GM15510 (cell line): ENCODE measurements around the gene ARHGEF39.

ENCODE experiments used
- POLR2A ChIP-seq: IDR thresholded peaks from 3 replicates; pipeline ENCODE4 v1.6.1; 2011; ENCODE audit warnings: borderline replicate concordance; ENCODE audit not compliant: insufficient read length; ENCODE audit errors: extremely low read depth

Gene ARHGEF39

GRCh38 chr9:35685506-35685905, 20.5 kb upstream of the ARHGEF39 start:
- TF ChIP-seq POLR2A = no peak

- no peak for TF ChIP-seq POLR2A
Observed at GRCh38 chr9:35684921-35685320, 19.9 kb upstream of the ARHGEF39 start.

- TF ChIP-seq POLR2A = no peak
Observed at GRCh38 chr9:35683323-35683722, 18.3 kb upstream of the ARHGEF39 start.

DNA sequence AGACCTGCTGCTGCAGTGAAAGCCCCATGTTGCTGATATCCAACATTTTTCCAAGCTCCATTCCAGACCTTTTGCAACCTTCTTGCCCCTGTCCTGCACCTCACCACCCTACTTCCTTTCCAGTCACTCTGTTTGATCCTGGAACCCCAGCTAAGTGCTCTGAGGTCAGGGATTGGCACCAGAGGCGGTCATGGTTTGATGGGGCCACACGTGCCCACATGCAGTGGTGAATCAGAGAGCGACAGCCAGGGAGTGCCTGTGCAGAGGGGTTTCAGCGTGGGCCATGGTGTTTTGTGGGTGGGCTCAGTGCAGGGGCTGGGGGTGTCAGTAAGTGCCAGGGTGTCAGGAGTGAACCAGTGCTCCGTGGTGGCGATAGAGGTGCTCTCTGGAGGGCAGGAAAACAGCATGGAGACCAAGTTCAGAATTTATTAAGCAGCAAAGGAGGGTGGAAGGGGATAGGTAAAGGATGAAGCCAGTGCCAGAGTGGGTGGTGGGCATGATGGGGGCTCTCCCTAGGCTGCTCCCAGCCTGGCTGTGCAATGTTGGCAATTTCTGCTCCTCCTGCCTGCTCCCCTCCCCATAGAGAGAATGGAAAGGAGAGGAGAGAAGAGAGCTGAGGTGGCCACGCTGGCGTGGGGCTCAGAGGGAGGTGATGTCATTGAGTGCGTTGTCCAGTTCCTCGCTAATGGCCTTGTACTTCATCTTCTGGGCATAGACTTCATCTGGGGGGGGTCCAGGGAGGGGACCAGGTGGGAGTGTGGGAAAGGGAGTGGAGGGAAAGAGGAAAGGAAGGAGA, 17.7 kb upstream of the ARHGEF39 start:
- TF ChIP-seq POLR2A = no peak

GRCh38 chr9:35682051-35682450, 17.1 kb upstream of the ARHGEF39 start:
- no peak for TF ChIP-seq POLR2A

- no peak for TF ChIP-seq POLR2A
Observed at GRCh38 chr9:35681341-35682002, 16.5 kb upstream of the ARHGEF39 start.

GRCh38 chr9:35680331-35681105, 15.5 kb upstream of the ARHGEF39 start:
- no peak for TF ChIP-seq POLR2A

- TF ChIP-seq POLR2A = no peak
Observed at GRCh38 chr9:35679766-35680330, 14.9 kb upstream of the ARHGEF39 start.

DNA sequence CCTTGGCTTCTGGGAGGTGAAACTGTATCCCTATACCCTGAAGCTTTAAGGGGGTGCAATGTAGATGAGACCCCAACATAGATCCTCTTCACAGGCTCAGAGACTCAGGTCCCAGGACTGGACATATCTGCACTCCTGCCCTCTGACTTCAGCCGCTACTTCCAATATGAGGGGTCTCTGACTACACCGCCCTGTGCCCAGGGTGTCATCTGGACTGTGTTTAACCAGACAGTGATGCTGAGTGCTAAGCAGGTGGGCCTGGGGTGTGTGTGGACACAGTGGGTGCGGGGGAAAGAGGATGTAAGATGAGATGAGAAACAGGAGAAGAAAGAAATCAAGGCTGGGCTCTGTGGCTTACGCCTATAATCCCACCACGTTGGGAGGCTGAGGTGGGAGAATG, 14.1 kb upstream of the ARHGEF39 start:
- no peak for TF ChIP-seq POLR2A

DNA sequence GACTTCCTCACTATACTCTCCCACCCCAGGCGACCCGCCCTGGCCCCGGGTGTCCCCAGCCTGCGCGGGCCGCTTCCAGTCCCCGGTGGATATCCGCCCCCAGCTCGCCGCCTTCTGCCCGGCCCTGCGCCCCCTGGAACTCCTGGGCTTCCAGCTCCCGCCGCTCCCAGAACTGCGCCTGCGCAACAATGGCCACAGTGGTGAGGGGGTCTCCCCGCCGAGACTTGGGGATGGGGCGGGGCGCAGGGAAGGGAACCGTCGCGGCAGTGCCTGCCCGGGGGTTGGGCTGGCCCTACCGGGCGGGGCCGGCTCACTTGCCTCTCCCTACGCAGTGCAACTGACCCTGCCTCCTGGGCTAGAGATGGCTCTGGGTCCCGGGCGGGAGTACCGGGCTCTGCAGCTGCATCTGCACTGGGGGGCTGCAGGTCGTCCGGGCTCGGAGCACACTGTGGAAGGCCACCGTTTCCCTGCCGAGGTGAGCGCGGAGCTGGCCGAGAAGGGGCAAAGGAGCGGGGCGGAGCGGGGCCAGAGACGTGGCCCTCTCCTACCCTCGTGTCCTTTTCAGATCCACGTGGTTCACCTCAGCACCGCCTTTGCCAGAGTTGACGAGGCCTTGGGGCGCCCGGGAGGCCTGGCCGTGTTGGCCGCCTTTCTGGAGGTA, 10.9 kb upstream of the ARHGEF39 start:
- no peak for TF ChIP-seq POLR2A

- no peak for TF ChIP-seq POLR2A
Observed at GRCh38 chr9:35675204-35675603, 10.2 kb upstream of the ARHGEF39 start.

DNA sequence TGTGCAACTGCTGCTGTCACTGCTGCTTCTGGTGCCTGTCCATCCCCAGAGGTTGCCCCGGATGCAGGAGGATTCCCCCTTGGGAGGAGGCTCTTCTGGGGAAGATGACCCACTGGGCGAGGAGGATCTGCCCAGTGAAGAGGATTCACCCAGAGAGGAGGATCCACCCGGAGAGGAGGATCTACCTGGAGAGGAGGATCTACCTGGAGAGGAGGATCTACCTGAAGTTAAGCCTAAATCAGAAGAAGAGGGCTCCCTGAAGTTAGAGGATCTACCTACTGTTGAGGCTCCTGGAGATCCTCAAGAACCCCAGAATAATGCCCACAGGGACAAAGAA, 9.0 kb upstream of the ARHGEF39 start:
- TF ChIP-seq POLR2A = no peak

- no peak for TF ChIP-seq POLR2A
Observed at GRCh38 chr9:35673132-35674024, 8.4 kb upstream of the ARHGEF39 start, which contains the start of gene CA9. CA9 (plus strand) TSS chr9:35673928; CDS start chr9:35673960, 32 bp downstream.
